ENCODE results near the gene MILR1.

MILR1 gene

DNA sequence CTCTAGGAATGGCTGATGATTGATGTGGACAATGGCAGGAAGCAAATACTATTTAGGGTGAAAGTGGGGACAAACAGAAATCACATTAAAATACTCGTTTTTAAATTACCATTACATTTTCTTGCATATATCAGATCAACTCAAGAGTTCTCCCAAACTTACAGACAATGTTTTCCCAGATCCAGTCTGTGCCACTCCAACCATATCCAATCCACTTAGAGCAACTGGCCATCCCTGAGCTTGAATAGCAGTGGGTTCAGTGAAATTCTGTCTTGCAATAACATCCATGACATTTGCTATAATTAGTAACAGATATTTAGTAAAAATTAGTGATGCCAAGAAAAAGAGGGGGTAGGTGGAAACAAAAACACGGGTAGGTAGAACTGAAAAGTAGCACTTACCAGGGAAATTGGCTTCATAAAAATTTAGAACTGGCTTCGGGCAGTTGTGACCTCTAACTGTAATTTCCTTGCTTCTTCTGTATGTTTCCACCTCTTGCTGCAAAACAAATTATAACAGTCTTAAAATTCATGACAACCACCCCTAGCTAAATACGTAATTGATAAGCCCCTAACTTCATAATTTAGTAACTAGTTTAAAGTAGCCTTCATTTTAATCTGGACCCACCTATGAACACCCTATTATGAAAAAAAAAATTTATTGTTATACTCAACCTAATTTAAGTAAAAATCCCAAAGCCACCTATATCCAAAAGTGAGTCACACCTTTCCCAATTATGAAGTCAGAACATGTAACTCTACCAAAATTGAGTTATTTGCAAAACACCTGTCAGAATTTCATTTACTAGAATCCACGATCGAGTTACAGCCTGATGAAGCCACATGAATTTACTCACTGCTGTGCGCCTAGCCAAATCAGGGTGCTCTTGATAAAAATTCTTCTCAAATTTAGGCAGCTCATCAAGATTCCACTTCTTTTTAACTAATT is 55.2 kb downstream of the MILR1 start:
- DNase-seq: no peak

DNA sequence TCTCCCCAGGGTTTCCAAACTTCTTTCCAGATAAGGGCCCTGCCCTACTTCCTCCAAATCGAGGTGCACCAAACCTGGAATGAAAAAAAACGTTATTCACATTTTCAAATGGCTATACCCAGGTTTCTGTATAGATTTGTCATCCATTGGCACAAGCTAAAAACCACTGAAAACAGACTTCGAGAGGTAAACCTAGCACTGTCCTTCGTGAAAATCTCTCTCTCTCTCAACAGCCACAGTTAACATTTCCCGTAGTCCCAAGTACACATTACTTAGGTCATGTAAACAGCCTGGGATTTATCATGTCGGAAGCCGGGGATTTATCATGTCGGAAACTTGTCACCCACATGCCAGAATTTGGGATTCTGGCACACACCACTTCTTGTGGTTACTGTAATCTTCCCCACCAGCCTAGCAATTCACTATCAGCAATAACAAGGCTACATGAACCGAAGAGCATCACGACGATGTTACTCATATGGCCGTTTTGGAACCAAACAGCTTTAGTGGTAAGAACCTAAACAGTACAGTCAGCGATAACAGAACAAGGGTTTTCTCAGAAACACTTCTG is 55.9 kb downstream of the MILR1 start:
- DNase-seq: peak; percentile 43

DNA sequence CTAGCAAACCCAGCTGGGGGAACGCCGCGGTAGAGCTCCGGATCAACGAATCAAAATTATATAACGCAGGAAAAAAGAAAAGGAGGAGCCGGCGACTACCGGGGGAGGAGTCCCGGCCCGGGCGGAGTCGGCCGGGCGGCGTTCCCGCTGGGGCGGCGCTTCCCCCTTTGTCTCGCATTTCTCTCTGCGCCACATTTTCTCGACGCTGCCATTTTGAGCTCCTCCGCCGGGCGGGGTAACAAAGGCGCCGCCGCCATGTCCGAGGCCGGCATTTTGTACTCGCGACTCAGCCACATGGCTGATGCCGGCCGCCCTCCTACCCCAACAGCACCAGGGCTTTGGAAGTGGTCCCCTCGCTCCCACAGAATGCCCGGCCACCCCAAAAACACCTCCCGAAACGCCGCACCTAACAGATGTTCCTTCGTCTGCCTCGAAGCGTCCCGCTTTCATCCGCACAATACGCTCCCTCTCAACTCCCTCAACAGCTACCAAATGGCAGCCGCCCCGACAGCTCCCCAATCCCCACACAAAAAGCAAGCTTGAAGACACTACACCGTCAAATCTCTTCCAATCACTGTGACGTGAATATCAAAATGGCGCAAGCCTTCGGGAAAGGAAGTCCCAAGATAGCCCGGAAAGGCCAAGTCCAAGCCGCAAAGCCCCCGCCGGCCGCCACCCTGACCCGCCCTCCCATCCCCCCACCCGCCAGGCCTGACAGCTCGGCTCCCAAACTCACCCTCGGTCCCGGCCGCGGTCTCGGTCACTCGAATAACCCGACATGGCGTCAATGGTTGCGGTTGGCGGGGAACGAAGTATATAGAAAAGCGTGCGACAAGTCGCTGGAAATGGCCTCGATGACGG is 56.7 kb downstream of the MILR1 start:
- peak; percentile 68 for DNase-seq

DNA sequence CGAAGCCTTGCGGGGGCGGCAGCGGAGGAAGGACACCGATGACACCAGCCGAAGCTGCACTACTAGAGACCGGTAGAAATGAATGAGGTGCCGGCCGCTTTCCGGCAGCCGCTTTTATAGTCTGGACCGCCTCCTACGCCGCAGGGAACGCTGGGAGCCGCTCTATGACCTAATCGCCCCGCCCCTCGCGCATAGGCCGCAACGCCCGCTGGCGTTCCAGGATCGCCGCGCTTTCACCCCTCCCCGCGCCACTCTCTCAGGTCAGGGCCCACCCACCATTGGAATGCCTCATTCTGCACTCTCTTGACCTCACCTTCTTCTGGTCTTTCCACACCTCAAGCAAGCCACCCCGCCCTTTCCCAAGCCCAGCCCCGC is 57.3 kb downstream of the MILR1 start, which contains the start of gene DDX5:
Gene DDX5, minus strand, starts transcription at position 89 of the 375 bp plus-strand sequence. CDS start 170 bp downstream, outside the sequence.
- DNase-seq: no peak

DNA sequence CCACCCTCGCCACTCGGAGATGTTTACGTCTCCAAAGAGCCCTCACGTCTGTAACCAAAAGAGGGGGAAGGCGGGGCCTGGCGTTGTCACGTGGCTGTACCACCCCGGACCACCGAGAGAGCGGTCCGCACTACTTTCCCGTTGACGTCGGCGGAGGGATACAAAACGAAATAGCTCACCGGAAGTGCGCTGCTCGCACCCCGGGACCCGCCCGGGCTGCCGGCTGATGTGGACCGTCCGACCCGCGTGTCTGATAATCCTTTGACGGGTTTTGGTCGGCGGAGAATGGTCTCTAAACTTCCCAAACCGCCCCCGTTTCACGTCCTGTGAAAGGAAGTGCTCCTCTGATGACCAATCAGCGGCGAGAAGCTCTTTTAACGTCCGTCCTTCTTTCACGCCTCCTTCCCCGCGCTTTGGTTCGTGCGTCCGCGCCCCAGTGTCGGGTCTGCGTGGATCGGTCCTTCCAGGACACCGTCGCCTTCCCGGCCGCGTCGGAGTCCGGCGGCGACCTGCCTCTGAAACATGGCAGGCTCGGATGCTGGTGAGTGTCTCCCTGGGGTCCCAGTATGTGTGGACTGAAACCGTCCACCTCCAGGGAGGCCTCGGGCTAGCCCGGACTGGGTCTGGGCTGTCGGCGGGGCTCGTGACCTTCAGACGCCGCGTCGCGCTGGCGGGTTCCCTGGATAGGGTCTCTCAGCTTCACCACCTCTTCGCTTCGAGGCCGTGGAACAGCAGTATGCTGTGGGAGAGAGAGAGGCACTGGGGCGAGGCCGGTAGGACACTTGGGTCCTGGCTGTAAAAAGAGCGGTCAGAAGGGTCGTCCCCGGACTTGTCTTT is 57.9 kb downstream of the MILR1 start, which contains the start of gene CEP95:
Gene CEP95, plus strand, starts transcription at position 402 of the 837 bp plus-strand sequence. Its CDS starts 121 bp downstream, at position 523.
- peak; percentile 98 for DNase-seq

DNA sequence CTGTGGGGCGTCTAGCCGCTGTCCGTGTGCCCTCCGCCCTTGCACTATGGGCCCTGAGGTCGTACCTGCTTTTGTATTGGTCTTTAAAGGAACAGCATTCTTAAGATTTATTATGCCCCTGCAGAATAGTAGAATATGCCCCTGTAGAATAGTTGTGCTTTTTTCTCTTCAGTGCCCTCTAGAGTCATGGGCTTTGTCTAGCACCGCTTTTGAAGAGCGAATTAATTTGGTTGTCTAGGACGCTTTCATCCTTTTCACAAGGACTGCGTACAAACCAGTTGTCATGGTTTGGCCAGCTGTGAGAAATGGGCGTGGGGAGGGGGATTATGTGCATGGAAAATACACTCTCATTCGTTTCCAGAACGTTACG is 58.5 kb downstream of the MILR1 start:
- peak; percentile 50 for DNase-seq

DNA sequence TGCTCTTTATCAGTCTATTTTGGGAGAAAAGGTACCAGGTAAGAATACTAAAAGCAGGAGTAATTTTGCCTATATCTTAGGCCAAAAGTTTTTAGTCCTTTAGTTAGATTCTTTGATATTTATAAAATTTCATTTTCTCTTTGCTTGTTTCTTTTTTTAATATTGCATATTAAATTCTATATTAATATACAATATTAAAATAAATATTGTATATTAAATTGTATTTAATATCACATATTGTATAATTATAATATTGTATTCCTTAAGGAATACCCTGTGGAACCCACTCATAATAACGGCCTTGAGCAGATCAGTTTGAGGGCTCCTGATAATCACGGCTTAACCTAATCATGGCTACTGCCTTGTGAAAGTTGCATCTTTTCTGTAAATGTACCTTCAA is 59.8 kb downstream of the MILR1 start:
- DNase-seq: no peak

DNA sequence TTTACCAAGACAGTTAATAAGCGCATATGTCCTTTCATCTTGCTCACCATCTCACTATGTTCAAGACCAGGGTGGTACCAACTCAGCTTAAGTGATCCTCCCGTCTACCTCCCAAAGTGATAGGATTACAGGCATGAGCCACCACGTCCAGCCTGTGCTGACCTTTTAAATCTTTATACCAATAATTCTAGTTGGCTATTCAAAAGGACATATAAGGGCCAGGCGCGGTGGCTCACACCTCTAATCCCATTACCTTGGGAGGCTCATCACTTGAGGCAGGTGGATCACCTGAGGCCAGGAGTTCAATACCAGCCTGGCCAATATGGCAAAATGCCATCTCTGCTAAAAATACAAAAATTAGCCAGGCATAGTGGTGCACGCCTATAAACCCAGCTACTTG is 60.3 kb downstream of the MILR1 start:
- no peak for DNase-seq

DNA sequence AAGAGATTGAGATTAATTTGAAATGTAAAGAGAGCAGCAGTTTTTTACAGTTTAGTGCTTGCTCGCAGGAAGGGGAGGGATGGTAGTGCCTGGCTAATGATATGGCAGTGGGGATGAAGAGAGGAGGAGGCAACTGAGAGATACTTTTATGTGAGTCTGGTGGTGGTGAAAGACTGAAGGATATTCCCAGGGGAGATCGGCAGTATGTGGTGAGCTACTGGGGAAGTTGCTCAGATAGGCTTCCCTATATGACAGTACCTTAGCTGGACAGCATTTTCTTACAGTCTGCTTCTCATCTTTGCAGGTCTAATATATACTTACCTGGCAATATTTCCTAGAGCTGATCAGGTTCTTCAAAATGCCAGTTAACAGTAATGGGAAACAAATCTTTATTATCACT is 66.5 kb downstream of the MILR1 start:
- DNase-seq: no peak

DNA sequence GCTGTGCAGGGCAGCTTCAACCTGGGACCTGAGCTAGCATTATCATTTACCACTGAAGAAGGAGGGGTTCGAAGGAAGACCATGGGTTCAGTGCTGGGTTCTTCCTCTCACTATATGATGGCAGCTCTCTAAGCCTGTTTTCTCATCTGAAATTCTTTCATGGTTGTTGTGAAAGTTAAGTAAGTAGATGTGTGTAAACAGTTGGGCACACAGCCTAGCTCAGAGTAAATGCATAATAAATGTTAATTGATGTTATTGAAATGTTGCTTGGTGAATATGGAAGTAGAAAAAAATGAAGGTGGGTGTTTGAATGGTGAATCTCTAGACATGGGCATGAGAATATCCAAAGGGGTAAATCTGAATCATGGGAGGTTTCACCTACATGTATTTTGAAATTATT is 66.9 kb downstream of the MILR1 start:
- DNase-seq: no peak

All from NCI-H226 (cell line).